SKM-1 (cell line): Measurements from ENCODE around the gene CCND3.

Experiments
- DNase-seq: peaks from one replicate; lab custom pipeline; 2025; ENCODE audit not compliant: unreplicated experiment; lab: John Stamatoyannopoulos, UW

Gene CCND3

DNA sequence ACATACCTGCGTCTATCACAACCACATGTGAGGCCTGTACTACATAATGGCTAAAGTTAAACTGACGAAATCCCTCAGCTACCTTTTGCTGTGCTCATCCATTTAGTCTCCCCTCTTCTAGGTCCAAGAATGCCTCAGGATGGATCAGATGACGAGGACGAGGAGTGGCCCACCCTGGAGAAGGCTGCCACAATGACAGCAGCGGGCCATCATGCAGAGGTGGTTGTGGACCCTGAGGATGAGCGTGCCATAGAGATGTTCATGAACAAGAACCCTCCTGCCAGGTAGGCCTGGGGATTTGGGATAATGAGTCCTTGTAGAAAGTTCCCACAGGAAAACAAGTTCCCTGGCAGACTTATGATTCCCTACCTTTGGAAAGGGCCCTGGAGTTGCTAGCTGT is 14.4 kb downstream of the CCND3 start:
- DNase-seq: no peak

GRCh38 chr6:41922154-41922553 is 19.5 kb downstream of the CCND3 start:
- no peak for DNase-seq

DNA sequence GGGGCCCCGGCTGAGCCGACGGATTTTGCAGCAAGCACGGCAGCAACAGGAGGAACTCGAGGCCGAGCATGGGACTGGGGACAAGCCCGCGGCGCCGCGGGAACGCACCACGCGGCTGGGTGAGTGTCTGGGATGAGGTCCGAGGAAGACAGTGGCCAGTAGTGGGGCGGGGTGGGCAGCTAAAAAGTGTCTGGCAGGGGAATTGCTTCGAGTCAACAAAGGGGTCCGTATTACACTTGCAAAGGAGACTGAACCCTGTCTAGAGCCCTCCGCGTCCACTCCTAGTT is 20.0 kb downstream of the CCND3 start:
- no peak for DNase-seq

DNA sequence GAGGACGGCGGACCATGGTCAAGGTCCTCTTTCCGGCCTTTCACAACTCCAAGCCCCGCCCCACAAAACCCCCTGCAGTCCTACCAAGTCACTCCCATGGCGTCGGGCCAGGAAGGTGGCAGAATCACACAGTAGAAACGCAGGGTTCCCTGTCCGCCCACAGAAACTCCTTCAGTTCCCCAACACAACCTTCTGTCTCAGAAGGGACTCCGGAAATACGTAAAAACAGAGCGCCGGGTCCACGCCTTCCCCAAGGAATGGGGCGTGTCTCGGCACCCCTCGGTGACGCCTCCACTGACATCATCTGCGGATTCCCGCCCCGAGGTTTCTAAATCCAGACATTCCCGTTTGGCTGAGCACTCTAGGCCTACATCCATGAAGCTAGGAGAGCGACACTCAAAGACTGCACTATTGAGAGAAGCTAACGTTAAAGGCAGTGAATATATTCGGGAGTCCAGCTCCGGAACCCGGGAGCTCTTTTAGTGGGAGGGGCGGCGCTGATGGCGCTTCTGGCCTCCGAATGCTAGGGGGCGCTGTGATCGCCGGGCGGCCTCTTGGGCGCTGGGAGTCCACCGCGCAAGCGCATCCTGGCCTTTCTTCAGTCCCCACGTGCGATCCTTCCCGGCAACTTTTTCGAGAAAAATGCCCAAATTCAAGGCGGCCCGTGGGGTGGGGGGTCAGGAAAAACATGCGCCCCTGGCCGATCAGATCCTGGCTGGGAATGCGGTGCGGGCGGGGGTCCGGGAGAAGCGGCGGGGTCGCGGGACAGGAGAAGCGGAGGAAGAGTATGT is 20.5 kb downstream of the CCND3 start, which contains the start of the genes BYSL and MED20:
TSS of gene BYSL (plus strand) at position 579 of the 791 bp plus-strand sequence. CDS start at position 643, 64 bp downstream.
TSS of gene MED20 (minus strand) at position 219 of the 791 bp plus-strand sequence. CDS start at position 98, 121 bp downstream.
- peak; percentile 88 for DNase-seq

DNA sequence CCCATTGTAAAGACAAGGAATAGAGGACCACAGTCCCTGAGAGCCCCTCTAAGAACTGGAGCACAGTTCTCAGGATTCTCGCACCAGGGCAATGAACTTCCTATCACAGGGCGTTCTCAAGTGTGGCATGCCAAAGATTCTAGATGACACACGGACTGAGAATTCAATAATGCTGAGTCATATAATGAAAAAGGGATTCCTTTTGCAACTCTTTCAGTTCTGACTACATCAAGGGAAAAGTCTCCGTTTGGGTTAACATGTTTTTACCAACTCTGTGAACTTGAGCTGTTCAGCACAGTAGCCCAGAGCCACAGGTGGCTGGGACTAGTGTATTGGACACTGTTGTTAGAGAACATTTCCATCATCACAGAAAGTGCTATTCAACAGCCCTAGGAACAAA is 24.1 kb downstream of the CCND3 start:
- no peak for DNase-seq

DNA sequence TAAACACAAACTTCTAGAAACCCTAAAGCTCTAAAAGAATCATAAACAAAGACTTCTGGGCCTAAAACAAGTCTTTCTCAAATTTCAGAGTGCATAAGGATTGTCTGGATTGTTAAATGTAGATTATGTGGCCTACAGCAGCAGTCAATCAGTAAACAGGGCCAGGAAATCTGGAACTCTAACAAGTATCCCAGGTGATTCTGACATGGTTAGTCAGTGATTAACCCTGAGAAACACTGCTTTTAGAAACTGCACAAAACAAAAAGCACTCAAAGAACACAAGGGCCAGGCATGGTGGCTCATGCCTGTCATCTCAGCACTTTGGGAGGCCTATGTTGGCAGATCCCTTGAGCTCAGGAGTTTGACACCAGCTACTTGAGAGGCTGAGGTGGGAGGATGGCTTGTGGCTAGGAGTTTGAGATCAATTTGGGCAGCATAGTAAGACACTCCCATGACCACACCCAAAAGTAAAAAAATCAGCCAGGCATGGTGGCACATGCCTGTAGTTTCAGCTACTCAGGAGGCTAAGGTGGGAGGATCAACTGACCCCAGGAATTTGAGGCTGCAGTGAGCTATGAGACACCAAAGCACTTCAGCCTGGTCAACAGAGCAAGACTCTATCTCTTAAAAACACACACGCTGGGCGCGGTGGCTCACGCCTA is 26.6 kb downstream of the CCND3 start:
- no peak for DNase-seq

GRCh38 chr6:41914343-41914742 is 27.3 kb downstream of the CCND3 start:
- no peak for DNase-seq

DNA sequence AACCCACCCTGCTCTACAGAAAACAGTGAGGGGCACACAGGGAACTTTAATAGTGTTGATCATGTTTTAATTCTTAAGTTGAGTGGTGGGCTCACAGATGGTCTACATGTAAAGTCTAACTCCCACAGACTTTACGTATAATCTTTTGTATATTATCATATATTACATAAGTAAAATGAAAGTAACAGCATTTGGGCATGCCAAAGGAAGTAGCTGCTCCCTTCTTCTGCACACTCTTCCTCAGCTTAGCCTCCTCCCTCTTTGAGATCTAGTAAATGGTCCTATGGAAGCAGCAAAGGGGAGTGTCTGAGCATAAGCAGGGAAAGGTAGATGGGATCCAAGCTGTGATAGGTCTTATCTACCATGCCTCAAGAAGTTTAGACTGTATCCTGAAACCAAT is 31.9 kb downstream of the CCND3 start:
- DNase-seq: no peak

GRCh38 chr6:41901882-41902519 is 39.6 kb downstream of the CCND3 start:
- no peak for DNase-seq

DNA sequence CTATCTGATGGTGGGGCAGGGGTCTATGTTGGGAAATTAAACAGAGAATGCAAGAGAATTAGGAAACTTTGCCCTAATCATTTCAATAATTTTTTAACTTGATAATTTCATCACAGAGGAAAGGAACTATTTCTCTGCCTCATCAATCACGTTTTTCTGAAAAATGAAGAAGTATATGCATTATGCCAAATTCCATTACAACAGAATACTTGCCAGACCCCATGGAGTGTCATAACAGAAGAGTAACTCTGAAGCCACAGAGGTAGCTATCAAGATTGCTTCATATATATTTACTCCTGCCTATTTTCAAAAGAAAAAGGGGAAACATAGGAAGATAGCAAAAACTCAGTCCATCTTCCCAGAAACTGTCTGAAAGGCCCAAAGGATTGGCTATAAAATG is 40.7 kb downstream of the CCND3 start:
- no peak for DNase-seq

DNA sequence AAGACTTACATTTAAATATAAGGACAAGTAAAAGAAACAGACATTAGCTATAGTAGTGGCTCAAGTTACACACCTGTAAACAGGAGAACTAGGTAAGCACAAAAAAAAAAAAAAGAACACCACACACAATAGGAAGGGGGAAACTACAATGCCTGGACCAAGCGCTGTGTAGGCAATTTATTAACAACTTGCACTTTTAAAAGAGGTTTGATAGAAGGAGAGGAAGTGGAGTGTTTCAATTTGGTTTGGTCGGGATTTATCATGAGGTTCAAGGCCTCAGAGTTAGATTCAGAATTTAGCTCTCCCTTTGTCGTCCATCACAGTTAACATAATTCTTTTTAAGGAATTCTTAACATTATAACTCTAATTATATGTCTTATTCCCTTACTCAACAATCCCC is 45.3 kb downstream of the CCND3 start:
- DNase-seq: no peak

DNA sequence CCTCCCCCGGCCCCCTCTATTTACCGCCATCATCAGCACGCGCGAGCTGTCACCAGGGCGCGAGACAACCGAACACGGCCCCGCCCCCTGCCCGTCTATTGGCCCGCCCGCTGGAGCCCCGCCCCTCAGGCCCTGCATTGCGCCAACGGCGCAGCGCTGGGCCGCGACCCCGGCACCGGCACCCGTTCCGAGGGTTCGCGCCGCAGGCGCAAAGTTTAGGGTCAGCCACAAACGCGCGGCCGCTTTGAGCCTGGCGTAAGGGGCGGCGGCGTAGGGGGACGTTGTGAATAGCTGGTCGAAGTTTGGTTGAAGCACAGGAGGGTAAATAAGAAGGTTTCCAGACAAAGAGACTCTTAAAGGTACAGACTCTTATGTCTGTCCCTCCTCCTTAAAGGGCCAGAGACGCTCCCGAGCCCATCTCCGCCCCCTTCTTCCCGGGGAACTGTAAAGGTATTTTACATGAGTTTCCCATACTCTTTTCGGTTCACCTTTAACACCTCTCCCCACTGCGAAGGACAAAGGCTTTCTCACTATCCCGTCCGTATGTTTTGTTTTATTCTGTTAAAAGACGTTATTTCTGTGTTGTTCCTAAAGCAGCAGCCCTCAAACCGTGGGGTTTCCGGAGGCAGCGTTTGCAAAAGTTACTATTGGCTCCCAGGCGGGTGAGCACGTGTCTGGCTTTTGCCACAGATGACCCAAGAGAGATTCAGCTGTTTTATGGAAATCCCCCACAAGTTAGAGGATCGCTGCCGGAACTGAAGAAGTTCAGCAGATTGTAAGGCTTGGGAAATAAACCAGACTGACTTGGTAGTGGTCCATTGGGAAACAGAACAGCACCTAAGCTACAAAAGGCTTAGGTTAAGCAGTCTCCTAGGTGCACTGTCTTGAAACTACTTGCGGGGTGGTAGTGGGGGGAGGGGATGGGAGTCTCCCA is 46.0 kb downstream of the CCND3 start, which contains the start of gene USP49:
TSS of gene USP49 (minus strand) at position 76 of the 934 bp plus-strand sequence. CDS start 88,392 bp downstream, outside the sequence.
- DNase-seq: peak; percentile 84

DNA sequence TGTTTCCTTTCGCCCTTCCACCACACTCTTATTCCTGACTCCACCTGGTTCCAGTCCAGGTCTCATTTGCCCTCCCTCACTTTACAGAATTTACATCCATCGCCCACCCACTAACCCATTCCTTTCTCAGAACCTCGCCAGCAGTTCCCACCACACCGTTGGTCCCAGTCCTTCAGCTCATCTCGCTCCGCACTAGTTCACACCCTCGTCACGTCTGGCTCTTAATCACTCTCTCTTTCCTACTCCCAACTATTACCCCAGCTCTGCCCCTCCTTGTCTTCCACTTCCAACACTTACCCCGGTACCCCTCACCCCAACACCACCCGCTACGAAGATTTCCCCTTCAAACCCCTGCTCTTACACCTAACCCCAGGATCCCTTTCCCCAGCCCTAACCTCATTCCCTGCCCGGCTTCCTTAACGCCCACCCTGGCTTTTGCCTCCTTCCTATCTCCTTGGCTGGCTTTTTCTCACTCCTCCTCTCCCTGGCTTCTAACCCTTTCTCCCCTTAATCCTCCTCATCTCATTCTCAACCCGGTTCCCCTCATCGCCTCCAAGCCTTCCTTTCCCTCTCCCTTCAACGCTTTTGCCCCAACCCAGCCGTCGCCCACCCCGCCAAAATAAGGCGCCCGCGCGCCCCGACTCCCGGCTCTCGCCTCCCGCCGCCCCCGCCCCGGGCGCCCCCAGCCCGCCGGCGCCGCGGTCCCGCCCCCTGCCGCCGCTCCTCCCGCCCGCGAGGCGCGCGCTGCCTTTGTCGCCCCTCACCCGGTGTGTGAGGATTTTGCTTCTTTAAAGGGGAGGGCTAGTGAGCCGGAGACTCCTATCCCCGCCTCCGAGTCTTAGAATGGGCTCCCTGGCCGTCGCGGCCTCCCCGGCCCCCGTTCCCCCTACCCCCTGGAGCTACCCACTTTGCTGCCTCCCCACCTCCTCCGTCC is 47.0 kb downstream of the CCND3 start:
- DNase-seq: no peak

- DNase-seq: no peak
Observed at GRCh38 chr6:41892921-41893564, 48.6 kb downstream of the CCND3 start.

GRCh38 chr6:41887331-41887751 is 54.3 kb downstream of the CCND3 start:
- no peak for DNase-seq

DNA sequence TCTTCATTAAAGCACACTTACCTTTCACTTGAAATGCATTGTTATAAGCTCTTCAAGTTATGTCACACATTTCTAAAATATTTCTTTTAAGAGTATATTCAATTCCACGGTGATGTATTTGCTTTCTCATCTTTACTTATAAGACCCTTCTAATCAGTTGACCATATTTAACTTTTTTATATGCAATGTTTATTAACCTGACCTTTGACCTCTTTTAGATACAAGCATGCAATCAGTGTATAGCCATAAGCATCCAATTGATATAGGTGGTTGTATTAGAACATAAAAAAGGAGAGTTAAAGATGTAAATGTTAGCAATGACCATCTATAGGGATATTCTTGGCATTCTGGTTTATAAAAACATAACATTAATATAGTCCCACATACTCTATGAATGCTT is 55.7 kb downstream of the CCND3 start:
- DNase-seq: no peak

DNA sequence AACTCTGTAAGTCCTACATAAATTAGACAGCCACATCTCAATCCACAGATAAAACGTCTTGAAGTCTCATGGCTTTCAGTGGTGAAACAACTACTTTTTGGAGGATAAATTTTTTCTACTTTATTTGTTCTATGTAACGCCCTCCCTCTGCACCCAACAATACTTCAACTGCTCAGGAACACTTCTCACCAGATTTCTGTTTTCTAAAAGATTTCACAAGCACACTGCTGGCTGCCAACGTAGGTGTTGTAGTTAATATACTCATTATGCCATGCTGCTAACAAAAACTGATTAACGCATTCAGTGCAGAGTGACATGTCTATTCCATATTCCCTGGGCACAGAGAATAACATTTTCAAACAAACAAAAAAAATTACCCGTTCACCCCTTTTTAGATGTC is 56.7 kb downstream of the CCND3 start:
- no peak for DNase-seq
